ENCODE results near the gene CRACR2B. TPM values are rescaled to one million over a fixed set of nuclear protein-coding genes. Genes with fewer than 3 reads are reported as not detected.
A peak's percentile ranks its signal among the peaks of the same experiment; 100 is the strongest.

Gene CRACR2B
- total and polyA plus RNA-seq, 2 of the 13 experiments (the other 11 are each of a cell fraction or from before 2014, with no cell fraction given) = 14.9 to 21.0 TPM

GRCh38 chr11:809287-810039 is 18.3 kb upstream of the CRACR2B start, which contains the start of gene RPLP2 (continued):
- TF ChIP-seq ZNF407 (CRISPR knock-in tag; IDR thresholded peaks at IDR 0.05; ENCODE audit: not compliant biosample characterization) = peak; percentile 79
- TF ChIP-seq ZNF781 (CRISPR knock-in tag; IDR thresholded peaks at IDR 0.05; ENCODE audit: borderline replicate concordance, not compliant biosample characterization) = no peak
- TF ChIP-seq FOXA3 (CRISPR knock-in tag; IDR thresholded peaks at IDR 0.05) = peak; percentile 34; the same call in 1 of the 2 replicates
- TF ChIP-seq SIX4 (CRISPR knock-in tag; IDR thresholded peaks at IDR 0.05) = no peak
- no peak for TF ChIP-seq ELK4 (CRISPR knock-in tag; IDR thresholded peaks at IDR 0.05; ENCODE audit: borderline replicate concordance)
- TF ChIP-seq U2AF2 (IDR thresholded peaks at IDR 0.05; ENCODE audit: low read depth, low read length) = no peak
- no peak for TF ChIP-seq TAF15 (IDR thresholded peaks at IDR 0.05; ENCODE audit: low read depth, low read length, poor library complexity, severe bottlenecking)
- no peak for TF ChIP-seq KDM1A (CRISPR knock-in tag; IDR thresholded peaks at IDR 0.05)
- peak; percentile 81 for TF ChIP-seq HNF1B (CRISPR knock-in tag; IDR thresholded peaks at IDR 0.05)
- peak; percentile 69; the same call in 1 of the 2 replicates for TF ChIP-seq TFDP2 (CRISPR knock-in tag; IDR thresholded peaks at IDR 0.05)
- peak; percentile 98 for TF ChIP-seq ATF1 (CRISPR knock-in tag; IDR thresholded peaks at IDR 0.05)
- no peak for TF ChIP-seq TERF1 (CRISPR knock-in tag; IDR thresholded peaks at IDR 0.05)
- no peak for TF ChIP-seq KAT2B (IDR thresholded peaks at IDR 0.05; ENCODE audit: borderline replicate concordance, low read depth, low read length)
- TF ChIP-seq PRPF4 (IDR thresholded peaks at IDR 0.05; ENCODE audit: low read depth, low read length, poor library complexity, severe bottlenecking) = peak; percentile 60
- TF ChIP-seq ZSCAN20 (CRISPR knock-in tag; IDR thresholded peaks at IDR 0.05; ENCODE audit: borderline replicate concordance) = no peak; the same call in 1 of the 2 replicates

Measured in HepG2 (cell line).